ENCODE results near the gene HPN.

The HPN gene

DNA sequence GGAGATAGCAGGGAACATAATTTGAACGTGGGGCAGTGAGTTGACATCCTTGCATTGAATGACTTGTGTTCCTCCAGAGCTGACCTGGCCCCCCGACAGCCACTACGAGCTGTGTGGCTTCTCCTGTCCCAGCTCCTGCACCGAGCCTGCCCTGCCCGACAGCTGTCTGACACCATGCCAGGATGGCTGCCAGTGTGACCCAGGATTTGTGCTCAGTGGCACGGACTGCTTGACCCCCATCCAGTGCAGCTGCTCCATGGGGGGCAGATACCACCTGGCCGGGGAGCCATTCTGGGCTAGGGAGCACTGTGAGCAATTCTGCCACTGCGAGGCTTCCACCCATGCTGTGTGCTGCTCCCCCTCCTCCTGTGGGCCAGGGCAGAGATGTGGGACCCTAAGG lies 44.9 kb downstream of the HPN start:
- H3K4me3 ChIP-seq (ENCODE audit: low read depth, low read length) = no peak overlapping the region

DNA sequence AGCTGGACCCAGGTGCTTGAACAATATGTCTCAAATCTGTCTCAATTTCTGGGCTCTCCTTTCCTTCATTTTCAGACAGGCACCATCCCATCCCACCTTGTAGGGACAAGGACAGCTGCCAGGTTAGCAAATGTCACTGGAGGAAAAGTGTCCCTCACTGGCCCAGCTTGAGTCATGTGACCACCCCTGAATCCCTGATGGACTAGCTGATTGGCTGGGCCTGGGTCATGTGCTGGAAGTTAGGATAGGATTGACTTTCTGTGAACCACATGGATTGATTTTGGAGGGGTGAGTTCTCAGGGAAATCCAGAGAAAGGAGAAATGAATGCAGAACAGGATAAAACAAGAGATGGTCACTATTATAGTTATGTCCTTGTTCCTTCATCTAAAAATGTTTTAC lies 45.9 kb downstream of the HPN start:
- Histone ChIP-seq H3K27ac (no peak overlapping the region), H3K9me3 (ENCODE audit: severe bottlenecking) (peaks cover 3% of the 10 kb centered on the region), H3K36me3 (no peaks in the 10 kb centered on the region), H3K4me3 (ENCODE audit: low read depth, low read length) (no peak overlapping the region), H3K27me3 (ENCODE audit: insufficient read depth, low read depth, severe bottlenecking) (no peaks in the 10 kb centered on the region)
- DNase-seq = no peak
- TF ChIP-seq, protein P1, sequence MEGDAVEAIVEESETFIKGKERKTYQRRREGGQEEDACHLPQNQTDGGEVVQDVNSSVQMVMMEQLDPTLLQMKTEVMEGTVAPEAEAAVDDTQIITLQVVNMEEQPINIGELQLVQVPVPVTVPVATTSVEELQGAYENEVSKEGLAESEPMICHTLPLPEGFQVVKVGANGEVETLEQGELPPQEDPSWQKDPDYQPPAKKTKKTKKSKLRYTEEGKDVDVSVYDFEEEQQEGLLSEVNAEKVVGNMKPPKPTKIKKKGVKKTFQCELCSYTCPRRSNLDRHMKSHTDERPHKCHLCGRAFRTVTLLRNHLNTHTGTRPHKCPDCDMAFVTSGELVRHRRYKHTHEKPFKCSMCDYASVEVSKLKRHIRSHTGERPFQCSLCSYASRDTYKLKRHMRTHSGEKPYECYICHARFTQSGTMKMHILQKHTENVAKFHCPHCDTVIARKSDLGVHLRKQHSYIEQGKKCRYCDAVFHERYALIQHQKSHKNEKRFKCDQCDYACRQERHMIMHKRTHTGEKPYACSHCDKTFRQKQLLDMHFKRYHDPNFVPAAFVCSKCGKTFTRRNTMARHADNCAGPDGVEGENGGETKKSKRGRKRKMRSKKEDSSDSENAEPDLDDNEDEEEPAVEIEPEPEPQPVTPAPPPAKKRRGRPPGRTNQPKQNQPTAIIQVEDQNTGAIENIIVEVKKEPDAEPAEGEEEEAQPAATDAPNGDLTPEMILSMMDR (IDR thresholded peaks at IDR 0.05; ENCODE audit: low read depth, low read length) = no peak

More for the DNA sequence above, 44.9 kb downstream of the HPN start:
- TF ChIP-seq, protein P1 (IDR thresholded peaks at IDR 0.05; ENCODE audit: low read depth, low read length) = no peak
- H3K9me3 ChIP-seq (ENCODE audit: severe bottlenecking) = peaks cover 10% of the 10 kb centered on the region
- no peak overlapping the region for H3K27ac ChIP-seq
- H3K27me3 ChIP-seq (ENCODE audit: insufficient read depth, low read depth, severe bottlenecking) = no peaks in the 10 kb centered on the region
- DNase-seq = no peak
- H3K36me3 ChIP-seq = no peaks in the 10 kb centered on the region

DNA sequence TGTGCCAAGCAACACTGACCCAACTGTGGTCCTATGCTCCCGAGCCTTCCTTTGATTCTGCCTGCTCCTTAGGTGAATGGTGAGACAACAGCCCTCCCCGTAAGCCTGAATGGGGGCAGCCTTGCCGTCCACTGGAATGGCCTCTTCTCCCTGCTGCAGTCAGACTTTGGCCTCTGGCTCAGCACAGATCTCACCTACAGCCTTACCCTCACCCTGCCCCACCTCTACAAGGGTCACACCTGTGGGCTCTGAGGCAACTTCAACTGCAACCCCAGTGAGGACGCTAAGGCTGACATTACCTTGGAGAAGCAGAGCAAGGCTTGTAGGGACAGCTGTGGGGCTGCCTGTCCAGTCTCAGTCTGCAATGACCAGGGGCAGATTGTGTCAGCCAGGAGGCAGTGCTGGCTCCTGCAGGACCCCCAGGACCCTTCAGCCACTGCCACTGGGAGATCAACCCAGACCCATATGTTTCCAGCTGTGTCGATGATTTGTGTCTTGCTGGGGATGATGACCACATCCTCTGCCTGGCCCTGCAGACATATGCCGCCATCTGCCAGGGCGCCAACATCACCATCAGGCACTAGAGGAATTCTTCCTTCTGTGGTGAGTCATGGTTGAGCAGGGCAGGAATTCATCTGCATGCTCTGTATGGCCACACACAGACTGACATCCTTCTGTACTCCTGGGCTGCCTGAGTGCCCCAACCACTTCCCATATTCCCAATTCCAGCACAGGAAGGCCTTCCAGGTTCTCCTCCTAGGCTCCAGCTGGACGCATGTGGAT lies 46.8 kb downstream of the HPN start:
- no peak for DNase-seq
- Histone ChIP-seq H3K27ac (no peak overlapping the region), H3K36me3 (no peaks in the 10 kb centered on the region)

DNA sequence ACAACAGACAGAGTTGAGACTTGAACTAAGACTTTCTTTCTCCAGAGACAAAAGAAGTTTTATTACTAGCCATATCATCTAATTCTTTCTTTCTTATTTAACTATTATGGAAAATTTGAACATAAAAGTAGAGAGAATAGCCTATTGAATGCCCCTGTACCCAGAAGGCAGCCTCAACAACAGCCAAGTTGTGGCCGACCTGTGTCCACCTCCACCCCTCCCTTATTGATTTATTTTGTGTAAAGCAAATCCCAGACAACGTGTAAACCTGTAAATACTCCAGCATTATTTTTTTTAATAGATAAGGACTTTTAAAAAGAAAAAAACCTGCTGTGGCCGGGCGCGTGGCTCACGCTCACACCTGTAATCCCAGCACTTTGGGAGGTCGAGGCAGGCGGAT lies 48.0 kb downstream of the HPN start:
- Histone ChIP-seq H3K27me3 (ENCODE audit: insufficient read depth, low read depth, severe bottlenecking) (no peaks in the 10 kb centered on the region), H3K36me3 (no peaks in the 10 kb centered on the region), H3K27ac (no peak overlapping the region), H3K9me3 (ENCODE audit: severe bottlenecking) (no peaks in the 10 kb centered on the region), H3K4me3 (ENCODE audit: low read depth, low read length) (no peak overlapping the region)
- TF ChIP-seq, protein P1 (IDR thresholded peaks at IDR 0.05; ENCODE audit: low read depth, low read length) = no peak
- DNase-seq = no peak

More for the DNA sequence above, 46.8 kb downstream of the HPN start:
- Histone ChIP-seq H3K9me3 (ENCODE audit: severe bottlenecking) (no peaks in the 10 kb centered on the region), H3K27me3 (ENCODE audit: insufficient read depth, low read depth, severe bottlenecking) (no peaks in the 10 kb centered on the region), H3K4me3 (ENCODE audit: low read depth, low read length) (no peak overlapping the region)
- TF ChIP-seq, protein P1 (IDR thresholded peaks at IDR 0.05; ENCODE audit: low read depth, low read length) = no peak

GRCh38 chr19:35090160-35090505 lies 48.6 kb downstream of the HPN start:
- no peaks in the 10 kb centered on the region for H3K27me3 ChIP-seq (ENCODE audit: insufficient read depth, low read depth, severe bottlenecking)
- no peaks in the 10 kb centered on the region for H3K9me3 ChIP-seq (ENCODE audit: severe bottlenecking)
- H3K36me3 ChIP-seq = no peaks in the 10 kb centered on the region
- no peak overlapping the region; the same call in 1 of the 2 replicates for H3K27ac ChIP-seq
- DNase-seq = no peak
- TF ChIP-seq, protein P1 (IDR thresholded peaks at IDR 0.05; ENCODE audit: low read depth, low read length) = no peak
- no peak overlapping the region for H3K4me3 ChIP-seq (ENCODE audit: low read depth, low read length)

Measured in WERI-Rb-1 (cell line).